Omental fat pad (tissue), 4 donors: Measurements from ENCODE around the gene HEATR1. TPM values are rescaled to one million over a fixed set of nuclear protein-coding genes. Genes with fewer than 3 reads are reported as not detected.

ENCODE experiments used
- ATAC-seq: fragments of 150-250 bp; one replicate; pipeline ENCODE4 v1.9.1; 2016; ENCODE audit warnings: mild to moderate bottlenecking, moderate library complexity; ENCODE audit not compliant: low FRiP score
- DNase-seq: peaks from one replicate; pipeline ENCODE4 v3.0.0-alpha.2; 2019; ENCODE audit warnings: low spot score
- total RNA-seq, 4 donors: library from RNA; depleted of rRNA; stranded (reverse); fragments of >200 nt; gene quantifications; one replicate each; pipeline ENCODE4 v1.1.0, GENCODE V29; 2016
- TF ChIP-seq, protein P1 (sequence below), 3 donors: fragments of 450-650 bp; IDR thresholded peaks; one replicate each; pipeline ENCODE4 v1.5.1; 2016 to 2017; ENCODE audit warnings: antibody characterized with exemption in 3 of 3, mild to moderate bottlenecking in 3 of 3, moderate library complexity in 2 of 3

Gene HEATR1
- total RNA-seq, 4 donors from 2014 or later, result 25.9 to 75.4 (median 41.9) TPM

DNA sequence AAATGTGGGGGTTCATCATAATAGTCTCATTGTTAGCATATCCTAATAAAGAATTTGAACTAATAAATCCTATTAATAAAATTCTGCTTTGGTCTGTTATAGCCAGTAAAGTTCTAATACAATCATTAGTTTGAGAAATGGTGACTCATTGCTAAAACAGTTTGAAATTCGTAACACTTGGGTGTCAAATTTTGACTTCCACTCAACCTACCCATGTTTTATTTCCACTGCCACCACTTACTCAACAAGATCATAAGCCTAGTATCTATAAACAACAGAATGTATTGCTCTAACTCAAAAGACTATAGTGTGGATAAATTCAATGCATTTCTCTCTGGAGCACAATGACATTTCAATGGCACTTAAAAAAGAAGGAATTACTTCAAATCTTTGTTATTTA is 51.4 kb downstream of the HEATR1 start:
- TF ChIP-seq, protein P1, sequence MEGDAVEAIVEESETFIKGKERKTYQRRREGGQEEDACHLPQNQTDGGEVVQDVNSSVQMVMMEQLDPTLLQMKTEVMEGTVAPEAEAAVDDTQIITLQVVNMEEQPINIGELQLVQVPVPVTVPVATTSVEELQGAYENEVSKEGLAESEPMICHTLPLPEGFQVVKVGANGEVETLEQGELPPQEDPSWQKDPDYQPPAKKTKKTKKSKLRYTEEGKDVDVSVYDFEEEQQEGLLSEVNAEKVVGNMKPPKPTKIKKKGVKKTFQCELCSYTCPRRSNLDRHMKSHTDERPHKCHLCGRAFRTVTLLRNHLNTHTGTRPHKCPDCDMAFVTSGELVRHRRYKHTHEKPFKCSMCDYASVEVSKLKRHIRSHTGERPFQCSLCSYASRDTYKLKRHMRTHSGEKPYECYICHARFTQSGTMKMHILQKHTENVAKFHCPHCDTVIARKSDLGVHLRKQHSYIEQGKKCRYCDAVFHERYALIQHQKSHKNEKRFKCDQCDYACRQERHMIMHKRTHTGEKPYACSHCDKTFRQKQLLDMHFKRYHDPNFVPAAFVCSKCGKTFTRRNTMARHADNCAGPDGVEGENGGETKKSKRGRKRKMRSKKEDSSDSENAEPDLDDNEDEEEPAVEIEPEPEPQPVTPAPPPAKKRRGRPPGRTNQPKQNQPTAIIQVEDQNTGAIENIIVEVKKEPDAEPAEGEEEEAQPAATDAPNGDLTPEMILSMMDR (IDR thresholded peaks at IDR 0.05), result no peak
- no peak for DNase-seq
- no peak for ATAC-seq

- TF ChIP-seq, protein P1 (IDR thresholded peaks at IDR 0.05), result no peak
- no peak for DNase-seq
- ATAC-seq, result no peak
Measured at GRCh38 chr1:236552096-236552495, 52.2 kb downstream of the HEATR1 start.

- DNase-seq (no peak), ATAC-seq (no peak)
- TF ChIP-seq, protein P1 (IDR thresholded peaks at IDR 0.05), result no peak
Measured at GRCh38 chr1:236550961-236551851, 53.1 kb downstream of the HEATR1 start.

DNA sequence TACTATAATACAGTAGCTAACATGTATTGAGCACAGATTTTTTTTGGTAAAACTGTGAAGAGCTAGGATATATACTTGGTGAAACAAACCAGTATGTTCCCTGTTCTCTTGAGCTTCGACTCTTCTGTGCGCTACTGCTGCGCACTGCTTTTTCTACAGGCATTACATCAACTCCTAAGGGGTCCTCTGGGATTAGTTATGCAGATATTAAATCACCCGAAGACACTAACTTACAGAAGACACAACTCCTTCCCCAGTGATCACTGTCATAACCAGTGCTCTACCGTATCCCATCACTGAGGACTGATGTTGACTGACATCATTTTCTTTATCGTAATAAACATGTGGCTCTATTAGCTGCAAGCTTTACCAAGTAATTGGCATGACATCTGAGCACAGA is 55.9 kb downstream of the HEATR1 start:
- no peak for DNase-seq
- TF ChIP-seq, protein P1 (IDR thresholded peaks at IDR 0.05), result no peak

GRCh38 chr1:236545621-236546169 is 58.6 kb downstream of the HEATR1 start:
- ATAC-seq (no peak), DNase-seq (no peak)
- TF ChIP-seq, protein P1 (IDR thresholded peaks at IDR 0.05), result no peak

More for the DNA sequence above, 55.9 kb downstream of the HEATR1 start:
- ATAC-seq, result no peak

GRCh38 chr1:236543065-236543669 is 61.1 kb downstream of the HEATR1 start:
- TF ChIP-seq, protein P1 (IDR thresholded peaks at IDR 0.05), result no peak
- DNase-seq, result no peak
- ATAC-seq, result no peak
